IMR-90 (cell line): Measurements from ENCODE around the gene EFS. TPM values are rescaled to one million over a fixed set of nuclear protein-coding genes. Genes with fewer than 3 reads are reported as not detected.

ENCODE experiments used
- ATAC-seq: fragments of 200-7000 bp; cut with Tn5 transposase; 2 replicates; pipeline ENCODE4 v1.9.1; 2020; ENCODE audit warnings: low read depth, mild to moderate bottlenecking, moderate library complexity
- BruUV-seq: library from RNA; stranded (reverse); fragments of 400-500 nt; replicated peaks from 2 replicates; lab custom pipeline; 2021; lab: Mats Ljungman, UMichigan
- CTCF ChIA-PET: fragments of 300-600 bp; formaldehyde crosslinking; extraction: SDS; loops from one replicate; lab custom pipeline; 2021; ENCODE audit warnings: antibody characterized with exemption; lab: Yijun Ruan, JAX
- POLR2A ChIA-PET: fragments of 300-600 bp; sonication (Branson Sonifier 250); formaldehyde crosslinking; loops from one replicate; lab custom pipeline; 2022; ENCODE audit warnings: antibody characterized with exemption; ENCODE audit not compliant: unreplicated experiment; lab: Charles Lee
- DNase-seq: peaks from one replicate; pipeline ENCODE4 v3.0.0; 2013
- H2AFZ ChIP-seq: replicated peaks from 2 replicates; pipeline ENCODE3; 2013; ENCODE audit warnings: low read length, mild to moderate bottlenecking; ENCODE audit not compliant: poor library complexity
- H2AK5ac ChIP-seq: 2 replicates; pipeline ENCODE4 v1.6.1; 2013; ENCODE audit warnings: low read depth, low read length, inconsistent platforms
- H2AK9ac ChIP-seq: replicated peaks from 2 replicates; pipeline ENCODE3; 2013; ENCODE audit warnings: mild to moderate bottlenecking, low read depth, low read length, moderate library complexity; ENCODE audit not compliant: poor library complexity
- H2BK120ac ChIP-seq: 2 replicates; pipeline ENCODE4 v1.6.1; 2013; ENCODE audit warnings: low read depth, low read length, inconsistent platforms
- H2BK15ac ChIP-seq: 3 replicates; pipeline ENCODE4 v1.6.1; 2013; ENCODE audit warnings: low read depth, low read length, inconsistent platforms
- H2BK20ac ChIP-seq: 2 replicates; pipeline ENCODE4 v1.6.1; 2013; ENCODE audit warnings: low read depth, mild to moderate bottlenecking, inconsistent platforms, low read length, moderate library complexity
- H2BK5ac ChIP-seq: 2 replicates; pipeline ENCODE4 v1.6.1; 2013; ENCODE audit warnings: mild to moderate bottlenecking, low read depth, low read length, inconsistent platforms; ENCODE audit not compliant: poor library complexity, severe bottlenecking
- H3K14ac ChIP-seq: replicated peaks from 2 replicates; pipeline ENCODE4 v1.6.1; 2013; ENCODE audit warnings: low read depth, low read length, inconsistent platforms
- H3K18ac ChIP-seq: 2 replicates; pipeline ENCODE4 v1.6.1; 2013; ENCODE audit warnings: low read depth, low read length, control low read depth
- H3K23ac ChIP-seq: 2 replicates; pipeline ENCODE4 v1.6.1; 2013; ENCODE audit warnings: low read depth, low read length, inconsistent platforms
- H3K27ac ChIP-seq: 2 replicates; pipeline ENCODE4 v1.5.1; 2013; ENCODE audit warnings: mild to moderate bottlenecking, control low read depth, low read length; ENCODE audit not compliant: insufficient read depth
- H3K27me3 ChIP-seq: 2 replicates; pipeline ENCODE4 v1.6.1; 2013; ENCODE audit warnings: low read length; ENCODE audit not compliant: control insufficient read depth, insufficient read depth
- H3K36me3 ChIP-seq: 2 replicates; pipeline ENCODE4 v1.6.1; 2013; ENCODE audit warnings: low read length, mixed read lengths; ENCODE audit not compliant: control insufficient read depth, insufficient read depth
- H3K4ac ChIP-seq: 2 replicates; pipeline ENCODE4 v1.6.1; 2013; ENCODE audit warnings: low read depth, low read length, inconsistent platforms
- H3K4me1 ChIP-seq: 2 replicates; pipeline ENCODE4 v1.6.1; 2013; ENCODE audit warnings: low read length, mixed read lengths; ENCODE audit not compliant: control insufficient read depth, insufficient read depth
- H3K4me2 ChIP-seq: 2 replicates; pipeline ENCODE4 v1.6.1; 2013; ENCODE audit warnings: low read depth, mild to moderate bottlenecking, control low read depth, low read length, moderate library complexity
- H3K4me3 ChIP-seq: 2 replicates; pipeline ENCODE4 v1.5.1; 2013; ENCODE audit warnings: low read depth, mild to moderate bottlenecking, control low read depth, low read length, moderate library complexity; ENCODE audit not compliant: insufficient read depth
- H3K56ac ChIP-seq: 2 replicates; pipeline ENCODE4 v1.6.1; 2013; ENCODE audit warnings: low read length, inconsistent platforms; ENCODE audit not compliant: insufficient read depth; ENCODE audit errors: extremely low read depth
- H3K79me1 ChIP-seq, 2 experiments: 2 replicates each; pipeline ENCODE4 v1.6.1; 2013; ENCODE audit warnings: low read length in 2 of 2, inconsistent platforms in 1 of 2, low read depth in 1 of 2
- H3K9ac ChIP-seq: 2 replicates; pipeline ENCODE4 v1.6.1; 2013; ENCODE audit warnings: low read depth, low read length, control low read depth
- H3K9me1 ChIP-seq: 2 replicates; pipeline ENCODE4 v1.6.1; 2013; ENCODE audit warnings: low read length, inconsistent platforms; ENCODE audit not compliant: insufficient read depth
- H3K9me3 ChIP-seq: 2 replicates; pipeline ENCODE4 v1.6.1; 2013; ENCODE audit warnings: low read length; ENCODE audit not compliant: control insufficient read depth, insufficient read depth
- H4K20me1 ChIP-seq: 2 replicates; pipeline ENCODE4 v1.6.1; 2013; ENCODE audit warnings: low read length, inconsistent platforms; ENCODE audit not compliant: insufficient read depth
- H4K5ac ChIP-seq: 2 replicates; pipeline ENCODE4 v1.6.1; 2013; ENCODE audit warnings: mild to moderate bottlenecking, low read depth, low read length, control low read depth
- H4K8ac ChIP-seq, 2 experiments: 2 replicates each; pipeline ENCODE4 v1.6.1; 2013; ENCODE audit warnings: low read depth in 2 of 2, low read length in 2 of 2, control low read depth in 1 of 2, inconsistent platforms in 1 of 2
- H4K91ac ChIP-seq: 2 replicates; pipeline ENCODE4 v1.6.1; 2013; ENCODE audit warnings: low read depth, low read length, inconsistent platforms; ENCODE audit not compliant: insufficient read depth
- WGBS, 2 experiments: methylation state at CpG; one replicate each; pipeline versions ENCODE4 v1.1.5 to v1.1.7; 2013; ENCODE audit warnings: missing lambda C conversion rate in 2 of 2; ENCODE audit not compliant: insufficient read length in 1 of 2; ENCODE audit errors: extremely low coverage in 2 of 2; 5-methylcytosine and 5-hydroxymethylcytosine counted together
- dilution Hi-C: fragments of 300-500 bp; cut with HindIII; formaldehyde crosslinking; loops from one replicate; pipeline ENCODE4 v1.14.3; 2018; ENCODE audit warnings: low sequenced_read_pairs; ENCODE audit not compliant: unreplicated experiment
- in situ Hi-C: fragments of 300-500 bp; cut with MboI; formaldehyde crosslinking; loops from 3 replicates; pipeline ENCODE4 v1.14.3; 2019; ENCODE audit warnings: low sequenced_read_pairs, inconsistent platforms, mixed read lengths
- intact Hi-C: fragments of 100-400 bp; cut with micrococcal nuclease; formaldehyde crosslinking; loops from 2 replicates; pipeline ENCODE4 v1.10.0; 2022
- polyA plus RNA-seq, 3 experiments: library from polyadenylated mRNA; depleted of rRNA; stranded (reverse); fragments of >200 nt; gene quantifications; 2 replicates each; pipeline ENCODE4 v1.2.3, GENCODE V29; 2012; ENCODE audit warnings: low replicate concordance in 1 of 3
- total RNA-seq: library from RNA; depleted of rRNA; stranded (reverse); fragments of >200 nt; gene quantifications from 2 replicates; pipeline ENCODE4 v1.2.3, GENCODE V29; 2012
- TF ChIP-seq, protein P1 (sequence below): conservative IDR thresholded peaks from 2 replicates; pipeline ENCODE4 v1.5.1; 2012; ENCODE audit warnings: mild to moderate bottlenecking, low read depth, low read length, improper control_type of control experiment

Gene EFS
- total and polyA plus RNA-seq, 2 of the 4 experiments (the other 2 are of a cell fraction), result 2.2 to 11.6 TPM

GRCh38 chr14:23382731-23383440 is 17.9 kb upstream of the EFS start:
- H2BK20ac ChIP-seq, result no peak overlapping the region
- TF ChIP-seq, protein P1, sequence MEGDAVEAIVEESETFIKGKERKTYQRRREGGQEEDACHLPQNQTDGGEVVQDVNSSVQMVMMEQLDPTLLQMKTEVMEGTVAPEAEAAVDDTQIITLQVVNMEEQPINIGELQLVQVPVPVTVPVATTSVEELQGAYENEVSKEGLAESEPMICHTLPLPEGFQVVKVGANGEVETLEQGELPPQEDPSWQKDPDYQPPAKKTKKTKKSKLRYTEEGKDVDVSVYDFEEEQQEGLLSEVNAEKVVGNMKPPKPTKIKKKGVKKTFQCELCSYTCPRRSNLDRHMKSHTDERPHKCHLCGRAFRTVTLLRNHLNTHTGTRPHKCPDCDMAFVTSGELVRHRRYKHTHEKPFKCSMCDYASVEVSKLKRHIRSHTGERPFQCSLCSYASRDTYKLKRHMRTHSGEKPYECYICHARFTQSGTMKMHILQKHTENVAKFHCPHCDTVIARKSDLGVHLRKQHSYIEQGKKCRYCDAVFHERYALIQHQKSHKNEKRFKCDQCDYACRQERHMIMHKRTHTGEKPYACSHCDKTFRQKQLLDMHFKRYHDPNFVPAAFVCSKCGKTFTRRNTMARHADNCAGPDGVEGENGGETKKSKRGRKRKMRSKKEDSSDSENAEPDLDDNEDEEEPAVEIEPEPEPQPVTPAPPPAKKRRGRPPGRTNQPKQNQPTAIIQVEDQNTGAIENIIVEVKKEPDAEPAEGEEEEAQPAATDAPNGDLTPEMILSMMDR, result no peak
- WGBS, 2 experiments, result 53% methylated on average over 2 of the region's 10 CpGs; no CpG with 5 or more reads in 1 of the 2 experiments
- no peak overlapping the region for H3K23ac ChIP-seq
- H3K79me1 ChIP-seq, result no peaks in the 10 kb centered on the region
- peaks cover 43% of the 10 kb centered on the region for H3K27me3 ChIP-seq
- no peak overlapping the region for H2BK5ac ChIP-seq
- no peak overlapping the region for H3K4me2 ChIP-seq
- H2AK5ac ChIP-seq, result no peak overlapping the region
- H2AK9ac ChIP-seq, result no peak overlapping the region
- H3K18ac ChIP-seq, result no peak overlapping the region
- H4K20me1 ChIP-seq, result no peaks in the 10 kb centered on the region
- H3K36me3 ChIP-seq, result no peaks in the 10 kb centered on the region
- H3K4me3 ChIP-seq, result no peak overlapping the region
- no peak for DNase-seq
- H2BK120ac ChIP-seq, result no peak overlapping the region
- ChIA-PET POLR2A (no interaction called here), CTCF (no interaction called here)
- H2BK15ac ChIP-seq, result no peak overlapping the region
- no peak overlapping the region for H3K27ac ChIP-seq
- in situ Hi-C loops, result no loop called here
- intact Hi-C loops, result no loop called here
- H3K9ac ChIP-seq, result no peak overlapping the region
- no peak overlapping the region for H4K91ac ChIP-seq
- ATAC-seq, result no peak
- dilution Hi-C loops, result no loop called here
- H3K9me3 ChIP-seq, result no peaks in the 10 kb centered on the region
- no peaks in the 10 kb centered on the region for H3K9me1 ChIP-seq
- H4K8ac ChIP-seq, result no peak overlapping the region
- H4K5ac ChIP-seq, result no peak overlapping the region
- no peak overlapping the region for H3K56ac ChIP-seq
- no peak overlapping the region for H3K14ac ChIP-seq
- BruUV-seq, result no TSS peak
- H3K4me1 ChIP-seq, result no peaks in the 10 kb centered on the region
- H2AFZ ChIP-seq, result no peak overlapping the region
- no peak overlapping the region for H3K4ac ChIP-seq
